Measurements from ENCODE around the gene TRIM14.

Gene TRIM14

GRCh38 chr9:98144631-98145030 is 25.6 kb upstream of the TRIM14 start (continued):
- TF ChIP-seq ZNF280C (tag by site-specific recombination; IDR thresholded peaks at IDR 0.05) (no peak), OSR2 (tag by site-specific recombination; IDR thresholded peaks at IDR 0.05) (no peak), ZNF530 (tag by site-specific recombination; IDR thresholded peaks at IDR 0.05; ENCODE audit: low read depth) (no peak), ZSCAN18 (tag by site-specific recombination; IDR thresholded peaks at IDR 0.05) (no peak), ZNF223 (tag by site-specific recombination; IDR thresholded peaks at IDR 0.05) (no peak), ZSCAN30 (tag by site-specific recombination; IDR thresholded peaks at IDR 0.05) (no peak), ZNF645 (tag by site-specific recombination; IDR thresholded peaks at IDR 0.05) (no peak), ZNF692 (tag by site-specific recombination; IDR thresholded peaks at IDR 0.05) (no peak)

GRCh38 chr9:98144076-98144475 is 25.1 kb upstream of the TRIM14 start:
- Histone ChIP-seq H3K4me3 (ENCODE audit: low read depth, low read length) (no peak overlapping the region), H3K9me3 (ENCODE audit: control insufficient read depth, insufficient read depth, low read depth, low read length) (no peaks in the 10 kb centered on the region), H3K4me1 (ENCODE audit: control insufficient read depth, insufficient read depth, low read length) (no peaks in the 10 kb centered on the region; the same call in 1 of the 2 replicates), H3K36me3 (ENCODE audit: control insufficient read depth in 2 of 2, insufficient read depth in 1 of 2, low read length in 2 of 2) (no peaks in the 10 kb centered on the region), H3K27ac (ENCODE audit: extremely low read depth, low read depth, low read length) (no peak overlapping the region)
- TF ChIP-seq ZBTB8A (tag by site-specific recombination; IDR thresholded peaks at IDR 0.05) (no peak), ZSCAN16 (tag by site-specific recombination; IDR thresholded peaks at IDR 0.05) (no peak), ZNF311 (tag by site-specific recombination; IDR thresholded peaks at IDR 0.05; ENCODE audit: borderline replicate concordance) (no peak), ZNF354C (tag by site-specific recombination; IDR thresholded peaks at IDR 0.05; ENCODE audit: borderline replicate concordance, low read depth) (no peak), OSR2 (tag by site-specific recombination; IDR thresholded peaks at IDR 0.05) (no peak), ZNF548 (tag by site-specific recombination; IDR thresholded peaks at IDR 0.05) (no peak), ZNF621 (tag by site-specific recombination; IDR thresholded peaks at IDR 0.05) (no peak), ZNF596 (tag by site-specific recombination; IDR thresholded peaks at IDR 0.05) (no peak), TSHZ1 (tag by site-specific recombination; IDR thresholded peaks at IDR 0.05; ENCODE audit: borderline replicate concordance) (no peak), ZNF600 (tag by site-specific recombination; IDR thresholded peaks at IDR 0.05) (no peak), ZNF76 (tag by site-specific recombination; IDR thresholded peaks at IDR 0.05; ENCODE audit: borderline replicate concordance, low read depth) (no peak), KLF10 (tag by site-specific recombination; IDR thresholded peaks at IDR 0.05) (no peak), ZNF837 (tag by site-specific recombination; IDR thresholded peaks at IDR 0.05) (no peak), ZNF707 (tag by site-specific recombination; IDR thresholded peaks at IDR 0.05) (no peak), ZNF830 (tag by site-specific recombination; IDR thresholded peaks at IDR 0.05; ENCODE audit: low read depth) (no peak), MYNN (tag by site-specific recombination; IDR thresholded peaks at IDR 0.05; ENCODE audit: borderline replicate concordance) (no peak), SCRT2 (tag by site-specific recombination; IDR thresholded peaks at IDR 0.05) (no peak), ZNF362 (tag by site-specific recombination; IDR thresholded peaks at IDR 0.05) (no peak)
- CTCF ChIA-PET = no interaction called here
- POLR2A ChIA-PET = no interaction called here
